ENCODE results near the gene PRM2.

The PRM2 gene, protein sequence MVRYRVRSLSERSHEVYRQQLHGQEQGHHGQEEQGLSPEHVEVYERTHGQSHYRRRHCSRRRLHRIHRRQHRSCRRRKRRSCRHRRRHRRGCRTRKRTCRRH

DNA sequence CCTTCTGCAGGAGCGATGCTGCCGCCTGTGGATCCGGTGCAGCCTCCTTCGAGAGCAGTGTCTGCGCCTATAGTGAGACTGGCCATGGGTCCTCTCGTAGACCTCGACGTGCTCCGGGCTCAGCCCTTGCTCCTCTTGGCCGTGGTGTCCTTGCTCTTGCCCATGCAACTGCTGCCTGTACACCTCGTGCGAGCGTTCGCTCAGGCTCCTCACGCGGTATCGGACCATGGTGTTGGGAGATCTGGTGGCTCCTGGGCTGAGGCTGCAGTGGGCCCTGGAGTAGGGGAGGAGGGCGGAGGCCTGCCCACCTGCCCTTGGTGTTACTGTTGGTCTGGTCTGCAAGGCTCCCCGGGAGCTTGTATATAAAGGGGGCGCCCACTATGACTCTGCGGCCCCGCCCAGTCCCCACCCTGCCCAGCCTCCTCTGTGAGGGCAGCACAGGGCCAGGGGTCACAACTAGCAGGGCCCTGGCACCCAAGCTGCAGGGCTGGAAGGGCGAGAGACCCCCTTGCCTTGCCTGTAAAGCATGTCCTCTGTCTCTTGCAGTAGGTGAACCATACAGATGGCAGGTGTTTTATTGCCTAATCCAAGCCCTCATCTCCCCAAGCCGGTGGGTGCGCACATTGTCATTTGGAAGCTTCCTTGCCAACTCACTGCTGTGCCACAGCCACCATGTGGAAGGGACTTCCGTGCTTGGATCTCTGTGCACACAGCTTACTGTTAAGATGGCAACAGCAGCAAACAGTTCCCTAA is at the start of gene PRM2:
TSS of gene PRM2 (minus strand) at position 338 of the 753 bp plus-strand sequence. CDS start at position 228, 110 bp downstream.
- no peak for TF ChIP-seq ZFX (IDR thresholded peaks at IDR 0.05)
- TF ChIP-seq, protein P1, sequence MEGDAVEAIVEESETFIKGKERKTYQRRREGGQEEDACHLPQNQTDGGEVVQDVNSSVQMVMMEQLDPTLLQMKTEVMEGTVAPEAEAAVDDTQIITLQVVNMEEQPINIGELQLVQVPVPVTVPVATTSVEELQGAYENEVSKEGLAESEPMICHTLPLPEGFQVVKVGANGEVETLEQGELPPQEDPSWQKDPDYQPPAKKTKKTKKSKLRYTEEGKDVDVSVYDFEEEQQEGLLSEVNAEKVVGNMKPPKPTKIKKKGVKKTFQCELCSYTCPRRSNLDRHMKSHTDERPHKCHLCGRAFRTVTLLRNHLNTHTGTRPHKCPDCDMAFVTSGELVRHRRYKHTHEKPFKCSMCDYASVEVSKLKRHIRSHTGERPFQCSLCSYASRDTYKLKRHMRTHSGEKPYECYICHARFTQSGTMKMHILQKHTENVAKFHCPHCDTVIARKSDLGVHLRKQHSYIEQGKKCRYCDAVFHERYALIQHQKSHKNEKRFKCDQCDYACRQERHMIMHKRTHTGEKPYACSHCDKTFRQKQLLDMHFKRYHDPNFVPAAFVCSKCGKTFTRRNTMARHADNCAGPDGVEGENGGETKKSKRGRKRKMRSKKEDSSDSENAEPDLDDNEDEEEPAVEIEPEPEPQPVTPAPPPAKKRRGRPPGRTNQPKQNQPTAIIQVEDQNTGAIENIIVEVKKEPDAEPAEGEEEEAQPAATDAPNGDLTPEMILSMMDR (conservative IDR thresholded peaks at IDR 0.05), result no peak
- no peak within 1 kb of the TSS for H3K27ac ChIP-seq

DNA sequence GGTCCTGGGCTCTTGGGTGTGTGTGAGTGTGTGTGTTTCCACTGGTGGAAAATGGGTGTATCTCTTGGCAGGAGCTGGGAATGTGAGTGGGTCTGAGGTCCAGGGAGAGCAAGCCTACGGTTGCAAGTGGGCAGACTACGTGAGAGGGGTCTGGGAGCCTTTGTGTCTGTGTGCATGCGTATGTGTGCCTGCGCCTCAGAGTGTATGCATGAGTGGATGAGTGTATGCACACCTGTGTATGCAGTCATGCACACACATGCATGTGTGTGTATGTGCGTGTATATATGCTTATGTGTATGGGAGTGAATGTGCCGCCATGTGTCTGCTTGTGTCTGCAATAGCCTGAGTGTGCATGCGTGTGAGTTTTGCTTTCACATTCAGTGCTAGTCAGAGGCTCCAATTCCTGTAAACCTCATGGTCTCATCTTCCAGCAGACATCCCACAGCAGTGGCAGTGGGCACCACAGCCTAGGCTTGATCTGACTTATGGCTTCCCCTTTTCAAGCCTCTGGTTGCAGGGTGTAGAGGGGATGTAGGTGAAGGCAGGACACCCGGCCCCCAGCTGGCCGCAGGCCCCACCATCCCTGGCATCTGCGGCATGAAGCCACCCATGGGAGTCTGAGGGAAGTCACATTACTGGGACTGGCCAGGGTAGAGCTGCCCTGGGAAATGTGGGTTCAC is 49.3 kb upstream of the PRM2 start:
- no peak for TF ChIP-seq ZFX (IDR thresholded peaks at IDR 0.05)
- TF ChIP-seq, protein P1 (conservative IDR thresholded peaks at IDR 0.05), result no peak
- no peak overlapping the region for H3K27ac ChIP-seq

DNA sequence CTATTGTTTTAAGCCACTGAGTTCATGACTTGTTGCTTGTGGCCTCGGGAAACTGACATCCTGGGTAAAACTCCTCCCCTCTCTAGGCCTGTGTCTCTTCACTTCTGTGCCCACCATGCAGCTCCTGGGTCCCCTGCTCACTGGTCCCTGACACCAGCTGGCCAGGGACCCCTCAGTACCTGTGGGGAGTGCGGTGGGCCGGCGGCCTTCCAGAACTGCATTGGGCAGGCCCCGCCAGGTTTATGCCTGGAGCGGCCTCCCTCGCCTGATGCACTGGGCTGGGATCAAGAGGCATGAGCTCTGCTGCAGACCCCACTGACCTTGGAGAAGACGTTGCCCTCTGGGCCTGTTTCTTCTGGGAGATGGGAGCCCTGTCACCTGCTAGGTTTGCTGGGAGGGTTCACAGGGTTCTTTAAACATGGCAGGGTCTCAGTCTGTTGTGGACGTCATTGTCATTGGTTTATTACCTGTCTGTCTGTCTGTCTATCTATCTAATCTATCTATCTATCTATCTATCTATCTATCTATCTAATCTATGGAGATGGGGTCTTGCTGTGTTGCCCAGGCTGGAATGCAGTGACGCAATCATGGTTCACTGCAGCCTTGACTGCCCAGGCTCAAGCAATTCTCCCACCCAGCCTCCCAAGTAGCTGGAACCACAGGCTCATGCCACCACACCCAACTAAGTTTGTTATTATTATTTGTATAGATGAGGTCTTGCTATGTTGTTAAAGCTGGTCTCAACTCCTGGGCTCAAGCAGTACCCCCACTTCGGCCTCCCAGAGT is 47.5 kb upstream of the PRM2 start:
- H3K27ac ChIP-seq, result no peak overlapping the region
- TF ChIP-seq ZFX (IDR thresholded peaks at IDR 0.05), result no peak
- TF ChIP-seq, protein P1 (conservative IDR thresholded peaks at IDR 0.05), result no peak

DNA sequence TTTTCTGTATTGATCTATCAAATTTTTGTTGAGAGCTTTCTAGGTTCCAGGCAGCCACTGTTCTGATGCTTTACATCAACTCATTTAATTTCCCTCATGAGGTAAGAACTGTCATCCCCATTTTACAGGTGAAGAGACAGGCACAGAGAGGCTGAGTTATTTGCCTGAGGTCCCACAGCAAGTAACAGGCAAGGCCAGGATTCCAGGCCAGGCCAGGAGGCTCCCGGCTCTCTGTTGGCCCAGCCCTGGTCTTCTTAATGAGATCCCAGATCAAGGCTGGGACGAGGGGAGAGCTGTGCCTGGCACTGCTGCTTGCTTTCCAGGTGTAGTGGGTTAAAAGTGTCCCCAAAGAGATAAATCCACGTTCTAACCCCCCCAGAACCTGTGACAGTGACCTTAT is 46.5 kb upstream of the PRM2 start:
- H3K27ac ChIP-seq, result no peak overlapping the region
- TF ChIP-seq, protein P1 (conservative IDR thresholded peaks at IDR 0.05), result no peak

DNA sequence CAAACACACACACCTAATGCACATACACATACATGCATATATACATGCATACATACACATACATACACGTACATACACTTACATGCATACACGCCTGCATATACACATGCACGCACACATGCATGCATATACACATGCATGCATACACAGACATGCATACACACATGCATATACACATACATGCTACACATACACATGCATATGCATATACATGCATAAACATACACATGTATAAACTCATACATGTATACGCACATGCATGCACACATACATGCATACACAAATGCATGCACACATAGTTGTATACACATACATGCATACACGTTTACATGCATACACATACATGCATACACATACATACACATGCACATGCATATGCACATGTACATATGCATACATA is 45.4 kb upstream of the PRM2 start:
- TF ChIP-seq ZFX (IDR thresholded peaks at IDR 0.05), result no peak
- TF ChIP-seq, protein P1 (conservative IDR thresholded peaks at IDR 0.05), result no peak

DNA sequence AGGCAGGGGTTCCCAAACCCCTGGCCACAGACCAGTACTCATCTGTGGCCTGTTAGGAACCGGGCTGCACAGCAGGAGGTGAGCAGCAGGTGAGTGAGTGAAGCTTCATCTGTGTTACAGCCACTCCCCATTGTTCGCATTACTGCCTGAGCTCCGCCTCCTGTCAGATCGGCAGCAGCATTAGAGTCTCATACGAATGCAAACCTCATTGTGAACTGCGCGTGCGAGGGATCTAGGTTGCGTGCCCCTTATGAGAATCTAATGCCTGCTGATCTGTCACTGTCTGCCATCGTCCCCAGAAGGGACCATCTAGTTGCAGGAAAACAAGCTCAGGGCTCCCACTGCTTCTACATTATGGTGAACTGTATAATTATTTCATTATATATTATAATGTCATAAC is 43.9 kb upstream of the PRM2 start:
- TF ChIP-seq, protein P1 (conservative IDR thresholded peaks at IDR 0.05), result no peak
- TF ChIP-seq ZFX (IDR thresholded peaks at IDR 0.05), result no peak
- H3K27ac ChIP-seq, result no peak overlapping the region

More for the DNA sequence above, 45.4 kb upstream of the PRM2 start:
- H3K27ac ChIP-seq, result no peak overlapping the region
